ENCODE measurements around the gene ABTB2.

DNA sequence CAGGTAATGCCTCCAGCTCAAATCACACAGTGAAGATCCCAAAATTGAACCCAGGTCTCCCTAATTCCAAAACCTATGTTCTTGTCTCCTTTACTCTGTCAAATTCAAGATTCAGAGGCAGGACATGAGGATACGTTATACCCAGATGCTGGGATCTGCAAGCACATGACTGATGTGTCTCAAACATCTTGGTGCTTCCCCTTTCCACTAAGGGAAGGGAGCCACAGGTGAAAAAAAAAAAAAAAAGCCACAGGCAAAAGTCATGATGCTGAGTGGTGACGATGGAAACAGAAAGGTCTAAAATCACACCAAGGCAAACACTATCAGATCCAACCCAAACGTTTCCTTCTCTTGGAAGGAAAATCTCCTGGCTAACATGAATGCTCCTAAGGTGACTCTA, 24.0 kb downstream of the ABTB2 start:
- no peak for TF ChIP-seq POLR2A (IDR thresholded peaks at IDR 0.05; ENCODE audit: low read length)
- TF ChIP-seq RAD21 (conservative IDR thresholded peaks at IDR 0.05 in 1 of 2, IDR thresholded peaks at IDR 0.05 in 1 of 2) = no peak
- TF ChIP-seq, protein P1, sequence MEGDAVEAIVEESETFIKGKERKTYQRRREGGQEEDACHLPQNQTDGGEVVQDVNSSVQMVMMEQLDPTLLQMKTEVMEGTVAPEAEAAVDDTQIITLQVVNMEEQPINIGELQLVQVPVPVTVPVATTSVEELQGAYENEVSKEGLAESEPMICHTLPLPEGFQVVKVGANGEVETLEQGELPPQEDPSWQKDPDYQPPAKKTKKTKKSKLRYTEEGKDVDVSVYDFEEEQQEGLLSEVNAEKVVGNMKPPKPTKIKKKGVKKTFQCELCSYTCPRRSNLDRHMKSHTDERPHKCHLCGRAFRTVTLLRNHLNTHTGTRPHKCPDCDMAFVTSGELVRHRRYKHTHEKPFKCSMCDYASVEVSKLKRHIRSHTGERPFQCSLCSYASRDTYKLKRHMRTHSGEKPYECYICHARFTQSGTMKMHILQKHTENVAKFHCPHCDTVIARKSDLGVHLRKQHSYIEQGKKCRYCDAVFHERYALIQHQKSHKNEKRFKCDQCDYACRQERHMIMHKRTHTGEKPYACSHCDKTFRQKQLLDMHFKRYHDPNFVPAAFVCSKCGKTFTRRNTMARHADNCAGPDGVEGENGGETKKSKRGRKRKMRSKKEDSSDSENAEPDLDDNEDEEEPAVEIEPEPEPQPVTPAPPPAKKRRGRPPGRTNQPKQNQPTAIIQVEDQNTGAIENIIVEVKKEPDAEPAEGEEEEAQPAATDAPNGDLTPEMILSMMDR (IDR thresholded peaks at IDR 0.05) = no peak
- TF ChIP-seq, protein P2, sequence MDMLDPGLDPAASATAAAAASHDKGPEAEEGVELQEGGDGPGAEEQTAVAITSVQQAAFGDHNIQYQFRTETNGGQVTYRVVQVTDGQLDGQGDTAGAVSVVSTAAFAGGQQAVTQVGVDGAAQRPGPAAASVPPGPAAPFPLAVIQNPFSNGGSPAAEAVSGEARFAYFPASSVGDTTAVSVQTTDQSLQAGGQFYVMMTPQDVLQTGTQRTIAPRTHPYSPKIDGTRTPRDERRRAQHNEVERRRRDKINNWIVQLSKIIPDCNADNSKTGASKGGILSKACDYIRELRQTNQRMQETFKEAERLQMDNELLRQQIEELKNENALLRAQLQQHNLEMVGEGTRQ (IDR thresholded peaks at IDR 0.05) = no peak
- TF ChIP-seq, protein P3, sequence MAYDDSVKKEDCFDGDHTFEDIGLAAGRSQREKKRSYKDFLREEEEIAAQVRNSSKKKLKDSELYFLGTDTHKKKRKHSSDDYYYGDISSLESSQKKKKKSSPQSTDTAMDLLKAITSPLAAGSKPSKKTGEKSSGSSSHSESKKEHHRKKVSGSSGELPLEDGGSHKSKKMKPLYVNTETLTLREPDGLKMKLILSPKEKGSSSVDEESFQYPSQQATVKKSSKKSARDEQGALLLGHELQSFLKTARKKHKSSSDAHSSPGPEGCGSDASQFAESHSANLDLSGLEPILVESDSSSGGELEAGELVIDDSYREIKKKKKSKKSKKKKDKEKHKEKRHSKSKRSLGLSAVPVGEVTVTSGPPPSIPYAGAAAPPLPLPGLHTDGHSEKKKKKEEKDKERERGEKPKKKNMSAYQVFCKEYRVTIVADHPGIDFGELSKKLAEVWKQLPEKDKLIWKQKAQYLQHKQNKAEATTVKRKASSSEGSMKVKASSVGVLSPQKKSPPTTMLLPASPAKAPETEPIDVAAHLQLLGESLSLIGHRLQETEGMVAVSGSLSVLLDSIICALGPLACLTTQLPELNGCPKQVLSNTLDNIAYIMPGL (CRISPR knock-in tag; IDR thresholded peaks at IDR 0.05; ENCODE audit: borderline replicate concordance) = no peak
- TF ChIP-seq EHF (CRISPR knock-in tag; IDR thresholded peaks at IDR 0.05) = no peak
- TF ChIP-seq EP300 (IDR thresholded peaks at IDR 0.05) = no peak

Measured in A549 (cell line).